T-helper 22 cell (primary cell): Measurements from ENCODE around the gene VAV1.
A peak's percentile ranks its signal among the peaks of the same experiment; 100 is the strongest.
"Not testable (repeated sequence)": the region's sequence is repeated elsewhere in the genome, so short reads cannot be mapped to it uniquely, and the experiment has no call there.

Source experiments
- DNase-seq: peaks from one replicate; pipeline ENCODE4 v3.0.0-alpha.2; 2020; ENCODE audit warnings: low read depth

Gene VAV1

DNA sequence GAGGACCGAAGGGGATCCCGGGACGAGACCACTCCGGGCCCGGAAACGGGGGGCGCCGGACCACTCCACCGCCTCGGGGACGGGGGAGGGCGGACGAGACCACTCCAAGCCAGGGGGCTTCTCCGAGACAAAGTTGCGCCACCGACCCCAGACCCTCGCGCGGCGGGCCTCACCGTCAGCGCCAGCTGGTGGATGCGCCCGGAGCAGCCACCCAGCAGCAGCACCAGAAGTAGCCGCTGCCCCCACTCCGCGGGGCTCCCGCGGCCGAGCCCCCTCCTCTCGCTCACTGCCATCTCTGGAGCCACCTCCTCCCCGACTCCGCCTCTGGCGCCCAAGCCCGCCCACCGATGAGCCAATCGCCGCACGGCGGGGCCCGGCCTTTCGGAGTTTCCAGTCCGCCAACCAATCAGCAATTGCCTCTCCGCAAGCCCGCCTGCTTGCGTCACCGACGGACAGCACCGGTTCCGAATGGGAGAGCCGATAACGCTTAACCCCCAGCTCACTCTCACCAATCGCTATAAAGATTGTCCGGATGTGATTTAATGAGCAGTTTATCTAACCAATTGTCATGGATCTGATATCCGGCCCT, 35.1 kb upstream of the VAV1 start, which contains the start of gene GPR108:
Gene GPR108, minus strand, starts transcription at position 297 of the 589 bp plus-strand sequence. Its CDS starts 4 bp downstream, at position 293.
- peak; percentile 100 for DNase-seq

DNA sequence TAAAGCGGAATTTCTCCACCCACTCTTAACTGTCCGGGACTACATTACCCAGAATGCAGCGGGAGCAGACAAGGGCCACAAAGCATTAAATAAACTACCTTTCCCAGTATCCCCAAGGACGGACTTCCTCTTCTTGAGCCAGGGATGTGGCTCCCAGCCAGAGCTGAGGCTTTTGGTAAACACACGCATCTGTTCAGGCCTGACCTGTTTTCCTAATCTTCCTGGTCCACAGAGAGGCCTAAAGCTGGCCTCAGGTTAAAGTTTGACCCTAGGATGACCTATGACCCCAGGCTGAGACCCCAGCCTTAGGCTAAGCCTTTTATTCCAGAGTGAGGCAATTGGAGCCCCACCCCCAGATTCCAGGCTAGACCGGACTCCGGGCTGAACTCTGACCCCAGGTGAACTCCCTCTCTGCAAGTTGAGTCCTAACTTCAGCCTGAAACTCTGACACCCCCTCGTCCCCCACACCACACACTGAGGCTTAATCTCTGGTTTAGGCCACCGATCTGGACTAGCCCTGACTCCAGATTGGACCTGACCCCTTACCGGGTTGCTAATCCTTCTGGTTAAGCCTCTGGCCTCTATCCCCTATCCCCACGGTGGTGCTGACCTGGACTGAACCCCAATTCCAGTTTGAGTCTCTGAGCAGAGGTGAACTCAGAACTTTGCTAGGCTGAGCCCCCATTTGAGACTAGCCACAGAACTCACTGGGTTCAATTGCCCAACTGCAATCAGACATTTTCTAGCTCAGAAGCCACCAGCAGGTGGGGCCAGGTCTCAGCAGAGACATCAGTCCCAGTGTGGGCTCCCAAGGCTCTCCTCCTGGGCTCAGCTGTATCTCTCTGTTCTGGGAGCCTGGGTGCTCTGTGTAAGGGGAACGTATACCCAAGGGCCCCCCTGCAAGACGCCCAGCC, 34.4 kb upstream of the VAV1 start:
- peak; percentile 56 for DNase-seq

DNA sequence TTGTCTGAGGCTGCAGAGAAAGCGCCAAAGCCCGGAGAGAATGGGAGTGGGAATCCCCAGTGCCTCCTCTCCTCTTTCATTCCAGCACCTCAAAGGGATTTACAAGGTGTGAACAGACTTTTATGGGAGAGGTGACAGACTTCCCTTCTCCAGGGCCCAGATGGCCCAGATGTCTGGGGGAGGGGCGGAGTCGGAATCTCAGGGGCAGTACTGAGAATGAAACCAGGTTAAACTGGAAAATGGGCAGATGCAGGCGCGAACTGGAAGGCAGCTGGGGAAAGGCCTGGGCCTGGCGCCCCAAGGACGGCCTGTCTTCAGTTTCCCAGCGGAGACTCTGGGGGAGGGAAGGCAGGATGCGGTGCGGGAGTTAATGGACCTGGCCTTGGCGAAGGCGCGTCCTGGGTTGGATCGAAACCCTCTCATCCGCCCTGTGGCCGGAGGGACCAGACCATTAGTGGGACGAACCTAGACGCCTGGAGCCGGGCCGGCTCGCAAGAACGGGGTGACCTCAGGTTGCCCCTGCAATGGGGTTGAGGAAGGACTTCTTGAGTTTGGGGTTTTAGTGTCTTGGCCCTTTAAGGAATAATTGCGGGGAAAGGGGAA, 33.6 kb upstream of the VAV1 start:
- no peak for DNase-seq

DNA sequence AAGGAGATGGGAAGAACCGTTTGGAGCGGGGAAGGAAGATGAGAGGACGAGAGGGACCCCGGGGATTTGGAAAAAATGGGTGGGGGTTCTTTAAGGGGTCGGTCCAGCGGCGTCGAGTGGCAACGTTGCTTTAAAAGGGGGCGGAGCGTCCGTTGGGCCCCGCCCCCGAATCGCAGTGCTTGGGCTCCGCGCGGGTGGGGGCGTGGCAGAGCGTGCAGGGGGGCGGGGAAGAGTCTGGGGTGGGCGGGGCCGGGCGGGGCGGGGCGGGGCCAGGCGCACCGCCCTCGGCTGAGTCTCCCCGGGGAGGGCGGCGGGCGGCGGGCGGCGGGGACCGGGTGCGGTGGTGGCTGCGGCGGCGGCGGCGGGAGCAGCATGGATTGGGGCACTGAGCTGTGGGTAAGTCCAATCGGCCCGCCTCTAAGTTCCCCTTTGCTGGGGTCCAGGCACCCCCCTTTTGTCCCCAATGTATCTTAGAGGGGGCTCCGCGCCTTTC, 33.1 kb upstream of the VAV1 start, which contains the start of gene TRIP10:
Gene TRIP10, plus strand, starts transcription at position 291 of the 493 bp plus-strand sequence. Its CDS starts 82 bp downstream, at position 373.
- DNase-seq = peak; percentile 74

DNA sequence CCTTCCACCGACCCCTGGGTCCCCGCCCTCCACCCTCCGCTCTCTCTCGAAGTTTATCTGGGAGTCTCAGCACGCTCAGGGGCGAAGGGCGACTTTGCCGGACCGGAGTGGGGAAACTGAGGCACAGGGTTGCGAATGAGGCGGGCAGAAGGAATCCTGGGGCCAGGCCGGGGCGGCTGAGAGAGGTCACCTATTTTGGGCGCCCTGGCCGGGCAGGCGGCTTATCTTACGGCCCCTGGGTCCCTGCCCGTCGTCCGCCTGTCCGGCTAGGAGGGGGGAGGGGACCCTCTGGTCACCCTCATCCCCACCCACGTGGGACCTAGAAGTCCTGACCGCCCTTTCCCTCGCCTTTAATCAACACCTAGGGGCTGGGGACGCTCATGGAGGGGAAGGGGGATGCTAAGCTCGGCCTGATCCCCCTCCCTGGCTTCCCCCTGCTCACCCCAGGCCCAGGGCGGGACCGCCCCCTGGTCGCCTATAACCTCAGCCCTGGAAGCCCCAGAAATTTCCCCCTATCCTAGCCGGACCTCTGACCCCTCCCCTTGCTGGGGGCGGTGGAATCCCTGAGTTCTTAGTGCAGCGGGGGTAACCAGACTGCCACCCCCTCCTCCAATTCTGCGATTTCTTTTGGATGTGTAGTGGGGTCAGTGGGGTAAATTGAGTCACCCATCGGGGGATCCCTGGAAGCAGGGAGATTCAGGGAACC, 32.5 kb upstream of the VAV1 start:
- DNase-seq = no peak

DNA sequence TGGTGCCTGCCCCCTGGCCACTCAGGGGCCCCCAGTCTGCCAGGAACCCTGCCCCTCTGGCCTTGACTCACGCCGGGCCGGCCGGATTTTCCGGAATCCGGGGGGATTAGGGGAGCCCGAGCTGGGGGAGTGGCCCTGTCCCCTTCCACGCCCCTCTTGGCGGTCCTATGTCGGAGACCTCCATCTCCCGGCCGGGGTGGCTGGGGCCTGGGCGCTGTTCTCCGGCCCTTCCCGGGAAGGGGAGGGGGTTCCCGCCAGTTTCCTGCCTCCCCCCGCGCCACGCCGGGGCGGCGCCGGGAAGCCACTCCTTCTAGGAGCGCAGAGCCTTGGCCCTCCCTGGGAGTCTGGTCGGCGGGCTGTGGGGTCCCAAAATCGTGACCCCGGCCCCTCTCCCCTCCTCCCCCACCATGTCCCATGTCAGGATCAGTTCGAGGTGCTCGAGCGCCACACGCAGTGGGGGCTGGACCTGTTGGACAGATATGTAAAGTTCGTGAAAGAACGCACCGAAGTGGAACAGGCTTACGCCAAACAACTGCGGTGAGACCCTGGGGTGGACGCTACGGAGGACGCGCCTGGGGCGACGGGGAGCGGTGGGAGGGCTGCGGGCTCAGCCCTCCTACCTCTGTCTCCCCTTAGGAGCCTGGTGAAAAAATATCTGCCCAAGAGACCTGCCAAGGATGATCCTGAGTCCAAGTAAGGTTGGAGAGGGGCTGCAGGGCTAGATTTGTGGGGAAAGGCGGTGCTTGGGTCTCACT, 31.7 kb upstream of the VAV1 start:
- no peak for DNase-seq

DNA sequence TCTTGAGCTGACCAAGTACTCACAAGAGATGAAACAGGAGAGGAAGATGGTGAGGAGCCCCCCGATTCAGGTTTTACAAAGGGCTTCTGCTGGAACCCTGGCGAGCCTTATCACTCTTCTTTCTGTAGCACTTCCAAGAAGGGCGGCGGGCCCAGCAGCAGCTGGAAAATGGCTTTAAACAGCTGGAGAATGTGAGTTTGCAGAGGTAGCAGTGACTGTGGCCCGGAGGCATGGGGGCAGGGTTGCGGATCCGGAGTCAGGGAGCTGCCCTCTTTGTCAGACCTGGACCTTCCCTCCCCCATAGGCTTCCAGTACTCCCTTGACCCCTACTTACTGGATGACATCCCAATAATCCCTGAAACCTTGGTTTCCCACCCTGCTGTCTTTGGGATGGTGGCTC, 29.4 kb upstream of the VAV1 start:
- DNase-seq = no peak

DNA sequence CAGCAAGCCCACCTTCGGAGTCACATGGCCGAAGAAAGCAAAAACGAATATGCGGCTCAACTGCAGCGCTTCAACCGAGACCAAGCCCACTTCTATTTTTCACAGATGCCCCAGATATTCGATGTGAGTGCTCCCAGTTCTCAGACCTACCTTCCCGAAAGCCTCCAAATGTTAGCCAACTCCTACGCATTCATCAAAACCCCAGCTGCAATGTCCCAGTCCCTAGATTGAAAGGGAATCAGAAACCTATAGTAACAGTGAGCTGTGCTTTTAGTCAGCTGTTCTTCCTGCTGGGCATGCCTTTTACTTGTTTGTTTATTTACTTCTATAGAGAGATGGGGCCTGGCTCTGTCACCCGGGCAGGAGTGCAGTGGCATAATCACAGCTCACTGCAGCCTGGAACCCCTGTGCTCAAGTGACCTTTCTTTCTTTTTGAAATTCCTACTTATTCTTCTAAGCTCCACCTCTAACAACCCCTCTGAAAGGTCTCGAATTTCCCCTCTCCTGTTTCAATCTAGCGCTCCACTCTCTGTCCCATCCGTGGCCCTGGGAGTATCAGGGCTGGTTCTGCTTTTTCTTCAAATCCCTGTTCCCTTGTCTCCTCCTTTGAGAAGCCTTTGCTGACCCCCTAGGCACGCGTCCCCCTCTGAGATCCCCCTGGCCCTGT, 28.7 kb upstream of the VAV1 start:
- DNase-seq = no peak

DNA sequence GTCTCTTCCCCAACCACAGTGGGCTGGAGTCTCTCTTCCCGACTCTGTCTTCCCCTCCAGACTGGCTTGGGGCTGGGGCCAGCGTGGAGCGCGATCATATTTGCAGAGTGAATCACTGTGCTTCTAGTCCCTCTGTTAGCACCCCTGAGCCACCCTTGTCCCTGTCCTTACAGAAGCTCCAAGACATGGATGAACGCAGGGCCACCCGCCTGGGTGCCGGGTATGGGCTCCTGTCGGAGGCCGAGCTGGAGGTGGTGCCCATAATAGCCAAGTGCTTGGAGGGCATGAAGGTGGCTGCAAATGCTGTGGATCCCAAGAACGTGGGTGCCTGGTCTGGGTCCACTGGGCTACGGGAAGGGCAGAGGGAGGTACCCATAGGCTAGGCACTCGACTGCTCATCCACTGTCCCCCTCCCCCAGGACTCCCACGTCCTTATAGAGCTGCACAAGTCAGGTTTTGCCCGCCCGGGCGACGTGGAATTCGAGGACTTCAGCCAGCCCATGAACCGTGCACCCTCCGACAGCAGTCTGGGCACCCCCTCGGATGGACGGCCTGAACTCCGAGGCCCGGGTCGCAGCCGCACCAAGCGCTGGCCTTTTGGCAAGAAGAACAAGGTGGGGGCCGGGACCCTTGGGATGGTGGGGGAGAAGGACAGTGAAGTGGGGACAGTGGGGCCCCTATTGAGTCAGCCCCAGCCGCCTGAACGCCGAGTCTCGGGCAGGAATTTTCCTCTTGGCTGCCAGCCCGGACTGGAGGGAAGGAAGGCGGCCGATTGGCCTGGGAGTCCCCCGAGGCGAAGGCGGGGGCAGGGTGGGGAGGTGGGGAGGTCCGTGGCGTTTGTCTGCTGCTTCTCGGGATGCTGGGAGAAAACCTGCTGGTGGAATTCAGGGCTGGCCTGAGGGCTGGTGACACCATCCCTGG, 27.9 kb upstream of the VAV1 start:
- DNase-seq = no peak

DNA sequence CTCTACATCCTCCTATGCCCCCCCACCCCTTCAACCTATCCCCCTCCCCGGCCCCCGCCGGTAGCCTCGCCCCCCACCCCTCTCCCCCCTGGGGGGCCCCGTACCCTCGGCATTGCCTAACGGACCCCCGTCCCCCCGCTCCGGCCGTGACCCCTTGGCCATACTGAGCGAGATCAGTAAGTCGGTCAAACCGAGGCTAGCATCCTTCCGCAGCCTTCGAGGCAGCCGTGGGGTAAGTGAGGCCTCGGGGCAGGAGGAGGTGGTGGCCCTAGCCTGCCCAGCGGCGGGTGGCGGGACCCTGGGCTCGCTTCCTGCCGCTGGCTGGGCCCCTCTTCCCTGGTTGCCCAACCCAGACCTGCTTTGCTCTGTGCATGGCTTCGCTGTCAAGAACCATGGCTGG, 26.5 kb upstream of the VAV1 start:
- DNase-seq = no peak

DNA sequence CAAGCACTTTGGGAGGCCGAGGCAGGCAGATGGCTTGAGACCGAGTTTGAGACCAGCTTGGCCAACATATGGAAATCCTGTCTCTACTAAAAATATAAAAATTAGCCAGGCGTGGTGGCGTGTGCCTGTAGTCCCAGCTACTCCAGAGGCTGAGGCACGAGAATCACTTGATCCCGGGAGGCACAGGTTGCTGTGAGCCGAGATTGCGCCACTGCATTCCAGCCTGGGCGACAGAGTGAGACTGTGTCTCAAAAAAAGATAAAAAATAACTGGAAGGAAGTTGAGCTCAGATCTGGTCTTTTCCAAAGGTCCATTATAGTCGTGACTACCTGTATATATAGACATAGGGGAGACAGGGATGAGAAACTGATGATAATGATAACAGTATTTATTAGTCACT, 24.0 kb upstream of the VAV1 start:
- DNase-seq = not testable (repeated sequence)

DNA sequence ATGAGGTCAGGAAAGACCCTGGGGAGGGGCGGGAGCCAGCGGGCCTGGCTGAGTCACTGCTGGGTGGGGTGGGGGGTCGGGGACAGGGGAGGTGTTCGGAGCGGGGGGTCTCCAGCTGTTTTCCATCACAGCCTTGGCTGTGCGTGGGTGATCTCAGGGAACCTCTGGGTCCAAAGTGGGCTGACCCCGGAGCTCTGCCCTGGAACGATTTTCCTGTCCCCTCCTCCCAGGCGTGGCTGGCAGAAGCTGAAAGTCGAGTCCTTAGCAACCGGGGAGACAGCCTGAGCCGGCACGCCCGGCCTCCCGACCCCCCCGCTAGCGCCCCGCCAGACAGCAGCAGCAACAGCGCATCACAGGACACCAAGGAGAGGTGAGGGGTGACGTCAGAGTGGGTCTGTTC, 22.4 kb upstream of the VAV1 start:
- no peak for DNase-seq

DNA sequence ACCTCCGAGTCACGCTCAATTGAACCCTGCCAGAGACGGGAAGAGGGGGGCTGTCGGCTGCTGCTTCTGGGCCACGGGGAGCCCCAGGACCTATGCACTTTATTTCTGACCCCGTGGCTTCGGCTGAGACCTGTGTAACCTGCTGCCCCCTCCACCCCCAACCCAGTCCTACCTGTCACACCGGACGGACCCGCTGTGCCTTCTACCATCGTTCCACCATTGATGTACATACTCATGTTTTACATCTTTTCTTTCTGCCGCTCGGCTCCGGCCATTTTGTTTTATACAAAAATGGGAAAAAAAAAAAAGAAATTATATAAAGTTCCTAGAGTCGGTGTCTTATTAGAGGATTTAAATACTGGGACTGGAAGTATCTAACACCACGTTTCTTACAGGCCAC, 21.3 kb upstream of the VAV1 start:
- no peak for DNase-seq

DNA sequence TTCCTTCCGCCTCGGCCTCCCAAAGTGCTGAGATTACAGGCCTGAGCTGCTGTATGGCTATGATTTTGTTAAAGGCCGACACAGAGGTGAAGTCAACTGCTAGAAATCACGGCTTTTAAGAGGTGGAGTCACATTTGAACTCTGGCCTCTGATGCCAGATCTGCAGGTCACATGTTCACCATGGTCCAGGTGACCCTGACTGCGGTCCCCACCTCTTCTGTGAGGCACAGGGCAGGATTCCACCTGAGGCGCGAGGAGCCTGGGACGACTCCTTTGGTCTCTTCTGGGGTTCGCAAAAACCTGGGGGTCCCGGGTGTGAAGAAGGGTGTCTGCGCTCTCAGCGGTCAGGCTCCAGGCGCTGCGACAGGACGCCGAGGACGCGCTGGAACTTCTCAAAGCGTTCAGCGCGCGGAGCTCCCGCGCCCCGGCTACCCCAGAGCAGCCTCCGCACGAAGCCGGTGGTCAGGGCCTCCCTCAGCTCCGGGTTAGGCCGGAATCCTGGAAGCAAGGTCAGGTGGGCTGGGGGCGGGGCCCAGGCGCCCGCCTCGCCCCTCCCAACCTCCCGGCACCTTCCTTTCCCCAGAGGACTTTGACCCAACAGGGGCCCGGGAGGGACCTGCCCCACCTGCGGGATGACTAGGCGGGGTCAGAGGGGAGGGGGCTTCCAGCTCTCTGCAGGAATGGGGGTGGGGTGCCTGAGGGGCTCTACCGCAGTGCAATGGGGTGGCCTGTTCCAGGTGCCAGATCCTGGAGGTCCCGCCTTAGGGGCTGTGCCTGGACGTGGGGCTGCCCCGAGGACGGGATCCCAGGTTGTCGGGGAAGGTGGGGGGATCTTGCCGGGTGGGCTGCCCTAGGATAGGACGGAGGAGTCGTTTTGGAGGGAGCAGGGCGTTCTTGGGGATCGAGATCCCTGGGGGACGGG, 20.0 kb upstream of the VAV1 start:
- no peak for DNase-seq

DNA sequence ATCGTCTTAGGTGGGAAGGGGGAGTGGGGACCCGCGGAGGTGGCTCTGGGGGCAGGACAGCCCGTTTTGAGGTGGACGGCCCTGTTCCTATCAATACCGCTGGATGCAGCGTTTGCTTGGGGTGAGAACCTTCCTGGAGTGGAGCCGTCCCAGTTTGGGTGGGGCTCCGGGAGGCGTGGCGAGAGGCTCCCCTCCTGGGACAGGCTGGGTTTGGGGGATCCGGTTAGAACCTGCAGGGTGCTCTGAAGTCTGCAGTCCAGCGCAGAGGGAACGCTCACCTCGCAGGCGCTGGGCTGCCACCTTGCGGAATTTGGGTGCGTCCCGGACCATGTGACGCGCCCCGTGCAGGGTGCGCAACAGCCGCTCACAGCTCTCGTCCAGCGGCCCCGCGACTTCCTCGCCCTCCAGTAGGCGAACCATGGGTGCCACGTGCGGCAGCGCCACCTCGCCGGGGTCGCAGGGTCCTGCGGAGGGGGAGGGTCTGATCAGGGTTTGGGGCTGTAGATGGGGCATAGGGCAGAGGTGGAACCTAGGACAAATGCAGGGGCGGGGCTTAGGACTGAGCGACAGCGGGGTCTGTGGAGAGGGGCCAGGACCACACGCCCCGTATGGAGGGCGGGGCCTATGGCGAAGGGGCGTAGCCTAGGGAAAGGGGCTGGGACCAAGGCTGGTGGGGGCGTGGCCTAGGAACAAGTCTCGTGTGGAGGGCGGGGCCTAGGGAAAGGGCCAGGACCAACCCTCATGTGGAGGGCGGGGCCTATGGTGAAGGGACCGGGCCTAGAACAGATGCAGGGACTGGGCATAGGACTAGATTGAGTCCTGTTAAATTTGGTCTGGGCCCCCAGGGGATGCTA, 19.1 kb upstream of the VAV1 start:
- DNase-seq = peak; percentile 63

DNA sequence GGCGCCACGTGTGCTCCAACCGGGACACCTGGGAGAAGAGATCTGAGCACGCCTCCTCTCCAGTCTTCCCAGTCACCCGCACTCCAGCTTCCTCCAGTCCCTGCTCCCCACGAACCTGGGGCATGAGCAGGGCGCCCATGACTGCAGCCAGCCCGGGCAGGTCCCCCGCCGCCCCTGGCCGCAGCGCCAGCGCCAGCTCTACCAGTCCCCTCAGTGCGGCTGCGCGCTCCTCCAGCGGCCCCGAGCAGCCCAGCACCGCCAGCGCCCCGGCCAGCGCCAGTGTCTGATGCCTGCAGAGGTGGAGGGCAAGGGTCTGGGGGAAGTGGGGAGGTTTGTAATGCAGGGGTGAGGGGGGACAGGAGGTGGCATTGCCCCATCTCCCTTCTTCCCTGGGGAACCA, 18.4 kb upstream of the VAV1 start:
- DNase-seq = no peak

DNA sequence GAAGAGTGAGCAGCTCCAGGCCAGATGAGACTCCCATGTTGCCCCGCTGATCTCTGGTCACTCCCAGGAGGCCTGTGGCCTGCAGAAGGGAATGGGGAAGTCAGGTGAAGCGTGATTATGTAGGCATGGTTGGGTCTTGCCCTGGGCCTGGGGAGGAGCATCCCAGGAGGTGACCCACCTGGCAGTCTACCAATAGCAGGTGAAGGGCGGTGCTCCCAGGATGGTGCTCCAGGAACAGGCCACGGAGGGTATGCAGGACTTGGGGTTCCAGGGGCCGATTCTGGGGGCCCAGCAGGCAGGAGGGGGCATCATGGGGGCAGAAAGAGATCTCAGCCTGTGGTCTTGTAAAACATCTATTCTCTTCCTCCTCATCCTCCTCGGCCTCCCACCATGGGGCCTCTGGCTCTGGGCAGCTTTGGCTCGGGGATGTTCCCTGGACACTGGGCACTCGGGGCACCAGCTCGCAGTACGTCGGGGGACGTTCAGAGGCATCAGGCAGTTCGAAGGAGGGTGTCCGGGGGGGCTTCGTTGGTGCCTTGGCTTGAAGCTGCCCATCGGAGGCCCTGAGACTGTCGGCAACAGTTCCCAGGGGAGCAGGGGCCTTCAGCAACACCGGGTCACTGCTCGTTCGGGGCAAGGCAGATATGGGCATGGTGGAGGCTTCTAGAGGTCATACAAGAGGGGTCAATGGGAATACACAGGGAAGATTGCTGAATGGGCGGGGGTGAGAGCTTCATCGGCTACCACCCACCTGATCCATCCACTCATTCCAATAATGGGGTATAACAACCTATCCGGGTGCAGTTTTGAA, 17.6 kb upstream of the VAV1 start:
- no peak for DNase-seq
